ENCODE results near the gene TTBK2. TPM values are rescaled to one million over a fixed set of nuclear protein-coding genes. Genes with fewer than 3 reads are reported as not detected.

The TTBK2 gene
- total RNA-seq, 1 donor from 2014 or later: 20.1 TPM

GRCh38 chr15:42849836-42850235 lies 70.7 kb downstream of the TTBK2 start:
- H3K4me3 ChIP-seq (ENCODE audit: low read depth, low read length): no peak overlapping the region
- H3K27me3 ChIP-seq (ENCODE audit: control insufficient read depth, insufficient read depth, low read length): no peaks in the 10 kb centered on the region
- H3K36me3 ChIP-seq (ENCODE audit: control insufficient read depth, insufficient read depth, low read length): no peaks in the 10 kb centered on the region
- no peak for DNase-seq (ENCODE audit: low read depth)
- TF ChIP-seq CTCF (IDR thresholded peaks at IDR 0.05; ENCODE audit: insufficient read depth, low read length, poor library complexity, severe bottlenecking): no peak

GRCh38 chr15:42848846-42849245 lies 71.7 kb downstream of the TTBK2 start:
- Histone ChIP-seq H3K36me3 (ENCODE audit: control insufficient read depth, insufficient read depth, low read length) (no peaks in the 10 kb centered on the region), H3K27me3 (ENCODE audit: control insufficient read depth, insufficient read depth, low read length) (no peaks in the 10 kb centered on the region), H3K4me3 (ENCODE audit: low read depth, low read length) (no peak overlapping the region)
- TF ChIP-seq CTCF (IDR thresholded peaks at IDR 0.05; ENCODE audit: insufficient read depth, low read length, poor library complexity, severe bottlenecking): no peak
- no peak for DNase-seq (ENCODE audit: low read depth)

DNA sequence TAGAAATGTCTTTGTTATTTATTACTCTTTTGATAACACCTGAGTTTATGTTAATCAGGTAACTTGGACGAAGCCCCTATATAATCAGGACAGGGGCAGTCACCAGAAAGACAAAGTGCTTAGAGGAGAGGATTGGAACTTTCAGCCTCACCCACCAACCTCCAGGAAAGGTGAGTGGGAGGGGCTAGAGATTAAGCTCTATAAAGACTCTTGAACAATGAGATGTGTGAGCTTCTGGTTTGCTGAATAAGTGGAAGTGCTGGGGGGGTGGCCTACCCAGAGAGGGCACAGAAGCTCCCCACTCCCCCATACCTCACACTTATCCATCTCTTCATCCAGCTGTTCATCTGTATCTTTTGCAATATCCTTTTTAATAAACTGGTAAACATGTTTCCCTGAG lies 73.9 kb downstream of the TTBK2 start:
- Histone ChIP-seq H3K27me3 (ENCODE audit: control insufficient read depth, insufficient read depth, low read length) (no peaks in the 10 kb centered on the region), H3K4me3 (ENCODE audit: low read depth, low read length) (no peak overlapping the region), H3K36me3 (ENCODE audit: control insufficient read depth, insufficient read depth, low read length) (no peaks in the 10 kb centered on the region)
- no peak for TF ChIP-seq CTCF (IDR thresholded peaks at IDR 0.05; ENCODE audit: insufficient read depth, low read length, poor library complexity, severe bottlenecking)
- DNase-seq (ENCODE audit: low read depth): no peak

DNA sequence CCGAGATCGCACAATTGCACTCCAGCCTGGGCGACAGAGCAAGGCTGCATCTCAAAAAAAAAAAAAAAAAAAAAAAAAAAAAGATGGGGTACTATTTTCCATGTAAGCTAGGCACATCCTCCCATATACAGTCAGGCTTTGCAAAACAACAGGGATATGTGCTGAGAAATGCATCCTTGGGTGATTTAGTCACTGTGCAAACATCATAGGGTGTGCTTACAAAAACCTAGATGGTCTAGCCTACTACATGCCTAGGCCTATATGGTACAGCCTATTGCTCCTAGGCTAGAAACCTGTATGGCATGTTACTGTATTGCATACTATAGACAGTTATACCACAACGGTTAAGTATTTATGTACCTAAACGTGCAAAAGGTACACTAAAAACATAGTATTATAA lies 75.0 kb downstream of the TTBK2 start:
- no peaks in the 10 kb centered on the region for H3K36me3 ChIP-seq (ENCODE audit: control insufficient read depth, insufficient read depth, low read length)
- no peak for TF ChIP-seq CTCF (IDR thresholded peaks at IDR 0.05; ENCODE audit: insufficient read depth, low read length, poor library complexity, severe bottlenecking)
- H3K27me3 ChIP-seq (ENCODE audit: control insufficient read depth, insufficient read depth, low read length): no peaks in the 10 kb centered on the region
- DNase-seq (ENCODE audit: low read depth): no peak
- no peak overlapping the region for H3K4me3 ChIP-seq (ENCODE audit: low read depth, low read length)

DNA sequence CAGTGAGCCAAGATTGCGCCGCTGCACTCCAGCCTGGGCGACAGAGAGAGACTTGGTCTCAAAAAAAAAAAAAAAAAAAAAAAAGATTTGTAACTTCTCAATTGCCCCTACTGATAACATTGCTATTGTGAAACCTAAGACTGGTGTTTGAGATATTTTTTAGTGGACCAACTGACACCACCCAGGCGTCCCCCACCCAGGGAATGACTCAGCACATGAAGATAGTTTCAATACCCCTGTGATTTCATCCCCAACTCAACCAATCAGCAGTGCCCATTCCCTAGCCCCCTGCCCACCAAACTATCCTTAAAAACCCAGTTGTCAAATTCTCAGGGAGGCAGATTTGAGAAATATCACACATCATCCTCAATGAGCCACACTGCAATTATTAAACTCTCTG lies 76.9 kb downstream of the TTBK2 start:
- no peak for TF ChIP-seq CTCF (IDR thresholded peaks at IDR 0.05; ENCODE audit: insufficient read depth, low read length, poor library complexity, severe bottlenecking)
- no peak for DNase-seq (ENCODE audit: low read depth)

DNA sequence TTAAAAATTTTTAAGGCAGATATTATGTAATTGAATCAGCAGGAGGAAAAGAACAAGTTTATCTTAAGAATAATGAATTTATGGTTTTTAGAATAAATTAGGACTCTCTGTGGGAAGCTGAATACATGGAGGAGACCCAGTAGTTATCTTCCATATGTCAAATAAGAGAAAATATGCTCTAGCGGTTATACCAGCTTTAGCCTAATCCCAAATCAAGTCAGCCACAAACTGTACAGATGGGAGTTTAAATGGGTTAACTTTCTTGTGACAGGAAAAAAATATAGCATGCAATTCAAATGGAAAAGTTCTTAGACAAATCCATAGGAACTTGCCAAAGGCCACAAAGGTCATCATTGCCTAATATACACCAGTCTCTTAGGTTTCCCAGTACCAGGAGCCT lies 84.3 kb downstream of the TTBK2 start:
- DNase-seq (ENCODE audit: low read depth): no peak
- no peaks in the 10 kb centered on the region for H3K36me3 ChIP-seq (ENCODE audit: control insufficient read depth, insufficient read depth, low read length)
- no peaks in the 10 kb centered on the region for H3K27me3 ChIP-seq (ENCODE audit: control insufficient read depth, insufficient read depth, low read length)
- no peak overlapping the region for H3K4me3 ChIP-seq (ENCODE audit: low read depth, low read length)
- TF ChIP-seq CTCF (IDR thresholded peaks at IDR 0.05; ENCODE audit: insufficient read depth, low read length, poor library complexity, severe bottlenecking): no peak

More for the DNA sequence above, 76.9 kb downstream of the TTBK2 start:
- Histone ChIP-seq H3K4me3 (ENCODE audit: low read depth, low read length) (no peak overlapping the region), H3K27me3 (ENCODE audit: control insufficient read depth, insufficient read depth, low read length) (no peaks in the 10 kb centered on the region), H3K36me3 (ENCODE audit: control insufficient read depth, insufficient read depth, low read length) (no peaks in the 10 kb centered on the region)
